GM12878 (cell line): ENCODE measurements around the gene TNFRSF1A.

Experiments used
- HCFC1 ChIP-seq: fragments of 150-350 bp; IDR thresholded peaks from 2 replicates; pipeline ENCODE4 v1.6.1; 2014; ENCODE audit warnings: low read length
- JUND ChIP-seq: IDR thresholded peaks from 2 replicates; pipeline ENCODE4 v1.6.1; 2012; ENCODE audit warnings: low read depth, mild to moderate bottlenecking, low read length, improper control_type of control experiment, moderate library complexity
- SRF ChIP-seq, 2 experiments: IDR thresholded peaks; 2 replicates each; pipeline ENCODE4 v1.6.1; 2011; ENCODE audit warnings: low read depth in 2 of 2, low read length in 2 of 2, mild to moderate bottlenecking in 1 of 2, moderate library complexity in 1 of 2
- TF ChIP-seq, protein P1 (sequence below): fragments of 450-650 bp; IDR thresholded peaks from 2 replicates; pipeline ENCODE4 v1.6.1; 2017; ENCODE audit warnings: antibody characterized with exemption, mild to moderate bottlenecking, moderate library complexity

DNA sequence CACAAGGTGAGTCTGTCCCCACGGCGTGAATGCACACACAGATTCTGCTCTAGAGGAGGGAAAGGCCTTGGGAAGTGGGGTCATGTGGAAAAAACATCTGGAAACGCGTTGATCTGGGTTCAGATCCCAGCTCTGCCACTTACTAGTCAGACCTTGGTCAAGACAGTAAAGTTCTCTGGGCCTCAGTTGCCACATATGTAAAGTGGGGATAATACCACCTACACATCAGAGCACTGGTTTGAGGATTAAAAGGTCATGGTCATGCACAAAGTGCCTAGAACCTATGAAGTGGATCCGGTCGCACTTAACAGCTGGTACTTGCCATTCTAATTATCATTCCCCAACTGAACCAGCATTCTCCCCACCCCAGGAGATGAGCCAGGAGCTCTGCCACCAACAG lies 26.7 kb downstream of the TNFRSF1A start:
- TF ChIP-seq HCFC1 (no peak), SRF (IDR thresholded peaks at IDR 0.05; ENCODE audit: low read depth in 2 of 2, low read length in 2 of 2) (no peak), JUND (no peak)
- TF ChIP-seq, protein P1, sequence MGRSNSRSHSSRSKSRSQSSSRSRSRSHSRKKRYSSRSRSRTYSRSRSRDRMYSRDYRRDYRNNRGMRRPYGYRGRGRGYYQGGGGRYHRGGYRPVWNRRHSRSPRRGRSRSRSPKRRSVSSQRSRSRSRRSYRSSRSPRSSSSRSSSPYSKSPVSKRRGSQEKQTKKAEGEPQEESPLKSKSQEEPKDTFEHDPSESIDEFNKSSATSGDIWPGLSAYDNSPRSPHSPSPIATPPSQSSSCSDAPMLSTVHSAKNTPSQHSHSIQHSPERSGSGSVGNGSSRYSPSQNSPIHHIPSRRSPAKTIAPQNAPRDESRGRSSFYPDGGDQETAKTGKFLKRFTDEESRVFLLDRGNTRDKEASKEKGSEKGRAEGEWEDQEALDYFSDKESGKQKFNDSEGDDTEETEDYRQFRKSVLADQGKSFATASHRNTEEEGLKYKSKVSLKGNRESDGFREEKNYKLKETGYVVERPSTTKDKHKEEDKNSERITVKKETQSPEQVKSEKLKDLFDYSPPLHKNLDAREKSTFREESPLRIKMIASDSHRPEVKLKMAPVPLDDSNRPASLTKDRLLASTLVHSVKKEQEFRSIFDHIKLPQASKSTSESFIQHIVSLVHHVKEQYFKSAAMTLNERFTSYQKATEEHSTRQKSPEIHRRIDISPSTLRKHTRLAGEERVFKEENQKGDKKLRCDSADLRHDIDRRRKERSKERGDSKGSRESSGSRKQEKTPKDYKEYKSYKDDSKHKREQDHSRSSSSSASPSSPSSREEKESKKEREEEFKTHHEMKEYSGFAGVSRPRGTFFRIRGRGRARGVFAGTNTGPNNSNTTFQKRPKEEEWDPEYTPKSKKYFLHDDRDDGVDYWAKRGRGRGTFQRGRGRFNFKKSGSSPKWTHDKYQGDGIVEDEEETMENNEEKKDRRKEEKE, result no peak
